Measurements from ENCODE around the gene TAF1C.

The TAF1C gene

DNA sequence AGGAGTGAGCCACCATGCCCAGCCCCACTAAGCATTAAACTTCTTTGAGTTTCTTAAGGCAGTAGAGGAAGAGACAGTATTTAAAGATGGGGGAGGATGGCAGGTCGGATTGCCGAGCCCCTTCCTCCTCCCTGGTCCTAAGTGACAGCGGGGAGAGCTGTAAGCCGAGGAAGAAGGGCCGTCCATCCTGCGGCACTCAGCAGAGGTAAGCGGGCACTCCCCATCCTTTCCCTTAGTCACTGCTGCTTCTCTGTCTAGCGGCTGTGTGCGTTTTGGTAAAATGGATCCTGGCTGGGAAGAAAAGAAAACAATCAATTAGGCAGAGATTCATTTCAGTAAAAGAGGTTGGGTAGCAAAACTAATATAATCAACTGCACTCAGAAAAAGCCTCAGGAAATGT, 27.9 kb downstream of the TAF1C start:
- no peaks in the 10 kb centered on the region for H3K9me3 ChIP-seq (ENCODE audit: control insufficient read depth, insufficient read depth, low read length)
- no peaks in the 10 kb centered on the region for H3K27me3 ChIP-seq (ENCODE audit: control insufficient read depth, insufficient read depth, low read length)
- WGBS (ENCODE audit: insufficient coverage, insufficient read length) = no CpG with 5 or more reads among the region's 9 CpGs
- DNase-seq (ENCODE audit: low read depth, low spot score) = no peak
- no peak overlapping the region for H3K27ac ChIP-seq (ENCODE audit: low read length)
- no peaks in the 10 kb centered on the region for H3K36me3 ChIP-seq (ENCODE audit: control insufficient read depth, insufficient read depth, low read length)
- no peaks in the 10 kb centered on the region for H3K4me1 ChIP-seq (ENCODE audit: control insufficient read depth, insufficient read depth, low read length)
- no peak overlapping the region for H3K4me3 ChIP-seq (ENCODE audit: low read length)

GRCh38 chr16:84156342-84156784, 30.5 kb downstream of the TAF1C start:
- Histone ChIP-seq H3K9me3 (ENCODE audit: control insufficient read depth, insufficient read depth, low read length) (no peaks in the 10 kb centered on the region), H3K4me3 (ENCODE audit: low read length) (no peak overlapping the region), H3K27ac (ENCODE audit: low read length) (no peak overlapping the region), H3K36me3 (ENCODE audit: control insufficient read depth, insufficient read depth, low read length) (no peaks in the 10 kb centered on the region), H3K27me3 (ENCODE audit: control insufficient read depth, insufficient read depth, low read length) (no peaks in the 10 kb centered on the region), H3K4me1 (ENCODE audit: control insufficient read depth, insufficient read depth, low read length) (no peaks in the 10 kb centered on the region)
- DNase-seq (ENCODE audit: low read depth, low spot score) = no peak
- no CpG with 5 or more reads among the region's 5 CpGs for WGBS (ENCODE audit: insufficient coverage, insufficient read length)

DNA sequence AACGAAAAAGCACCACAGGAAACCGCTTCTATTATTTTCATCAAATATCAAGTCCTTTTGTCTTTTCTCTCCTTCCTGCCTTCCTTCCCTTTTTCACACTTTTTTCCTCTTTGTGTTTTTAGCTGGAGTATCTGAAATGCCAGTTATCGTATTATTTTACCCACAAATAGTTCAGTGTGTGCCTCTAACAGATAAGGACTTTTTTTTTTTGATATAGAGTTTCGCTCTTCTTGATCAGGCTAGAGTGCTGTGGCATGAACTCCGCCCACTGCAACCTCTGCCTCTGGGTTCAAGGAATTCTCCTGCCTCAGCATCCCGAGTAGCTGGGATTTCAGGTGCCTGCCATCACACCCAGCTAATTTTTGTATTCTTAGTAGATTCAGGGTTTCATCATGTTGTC, 31.1 kb downstream of the TAF1C start:
- H3K9me3 ChIP-seq (ENCODE audit: control insufficient read depth, insufficient read depth, low read length) = no peaks in the 10 kb centered on the region
- no CpG with 5 or more reads among the region's 6 CpGs for WGBS (ENCODE audit: insufficient coverage, insufficient read length)
- no peaks in the 10 kb centered on the region for H3K27me3 ChIP-seq (ENCODE audit: control insufficient read depth, insufficient read depth, low read length)
- no peak for DNase-seq (ENCODE audit: low read depth, low spot score)
- H3K4me1 ChIP-seq (ENCODE audit: control insufficient read depth, insufficient read depth, low read length) = no peaks in the 10 kb centered on the region
- no peaks in the 10 kb centered on the region for H3K36me3 ChIP-seq (ENCODE audit: control insufficient read depth, insufficient read depth, low read length)
- no peak overlapping the region for H3K27ac ChIP-seq (ENCODE audit: low read length)
- no peak overlapping the region for H3K4me3 ChIP-seq (ENCODE audit: low read length)

GRCh38 chr16:84155226-84155625, 31.6 kb downstream of the TAF1C start:
- Histone ChIP-seq H3K36me3 (ENCODE audit: control insufficient read depth, insufficient read depth, low read length) (no peaks in the 10 kb centered on the region), H3K4me3 (ENCODE audit: low read length) (no peak overlapping the region), H3K27ac (ENCODE audit: low read length) (no peak overlapping the region), H3K27me3 (ENCODE audit: control insufficient read depth, insufficient read depth, low read length) (no peaks in the 10 kb centered on the region), H3K9me3 (ENCODE audit: control insufficient read depth, insufficient read depth, low read length) (no peaks in the 10 kb centered on the region), H3K4me1 (ENCODE audit: control insufficient read depth, insufficient read depth, low read length) (no peaks in the 10 kb centered on the region)
- DNase-seq (ENCODE audit: low read depth, low spot score) = no peak
- WGBS (ENCODE audit: insufficient coverage, insufficient read length) = no CpG with 5 or more reads among the region's 4 CpGs

DNA sequence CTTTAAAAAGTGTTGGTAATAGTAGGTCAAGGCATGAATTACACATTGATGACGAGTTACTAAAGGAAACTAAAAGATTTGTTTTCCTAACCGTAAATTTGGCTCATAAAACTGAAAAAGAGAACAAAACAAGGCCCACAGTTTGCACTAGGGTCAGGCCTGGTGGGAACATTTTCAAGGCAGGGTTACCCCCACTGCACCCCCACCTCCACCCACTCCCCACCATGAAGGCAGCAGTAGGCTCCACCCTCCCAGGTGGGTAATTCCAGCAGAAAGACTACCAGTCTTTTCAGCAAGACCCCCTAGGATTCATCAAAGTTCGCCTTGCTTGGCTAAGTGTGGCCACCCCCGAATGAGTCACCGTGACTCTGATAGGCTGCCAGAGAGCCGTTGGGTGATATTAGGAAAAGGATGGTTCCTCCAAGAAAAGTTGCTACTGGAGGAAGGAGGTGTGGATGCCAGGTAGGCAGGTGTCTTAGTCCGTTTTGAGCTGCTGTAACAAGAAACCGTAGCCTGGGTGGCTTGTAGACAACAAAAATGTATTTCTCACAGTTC, 33.1 kb downstream of the TAF1C start:
- Histone ChIP-seq H3K4me1 (ENCODE audit: control insufficient read depth, insufficient read depth, low read length) (no peaks in the 10 kb centered on the region), H3K36me3 (ENCODE audit: control insufficient read depth, insufficient read depth, low read length) (no peaks in the 10 kb centered on the region), H3K27me3 (ENCODE audit: control insufficient read depth, insufficient read depth, low read length) (no peaks in the 10 kb centered on the region), H3K4me3 (ENCODE audit: low read length) (no peak overlapping the region), H3K27ac (ENCODE audit: low read length) (no peak overlapping the region), H3K9me3 (ENCODE audit: control insufficient read depth, insufficient read depth, low read length) (no peaks in the 10 kb centered on the region)
- WGBS (ENCODE audit: insufficient coverage, insufficient read length) = no CpG with 5 or more reads among the region's 8 CpGs
- DNase-seq (ENCODE audit: low read depth, low spot score) = no peak

GRCh38 chr16:84150926-84151325, 35.9 kb downstream of the TAF1C start:
- Histone ChIP-seq H3K36me3 (ENCODE audit: control insufficient read depth, insufficient read depth, low read length) (no peaks in the 10 kb centered on the region), H3K9me3 (ENCODE audit: control insufficient read depth, insufficient read depth, low read length) (no peaks in the 10 kb centered on the region), H3K4me3 (ENCODE audit: low read length) (no peak overlapping the region), H3K27me3 (ENCODE audit: control insufficient read depth, insufficient read depth, low read length) (no peaks in the 10 kb centered on the region), H3K27ac (ENCODE audit: low read length) (no peak overlapping the region), H3K4me1 (ENCODE audit: control insufficient read depth, insufficient read depth, low read length) (no peaks in the 10 kb centered on the region)
- no CpG with 5 or more reads among the region's 3 CpGs for WGBS (ENCODE audit: insufficient coverage, insufficient read length)
- no peak for DNase-seq (ENCODE audit: low read depth, low spot score)

DNA sequence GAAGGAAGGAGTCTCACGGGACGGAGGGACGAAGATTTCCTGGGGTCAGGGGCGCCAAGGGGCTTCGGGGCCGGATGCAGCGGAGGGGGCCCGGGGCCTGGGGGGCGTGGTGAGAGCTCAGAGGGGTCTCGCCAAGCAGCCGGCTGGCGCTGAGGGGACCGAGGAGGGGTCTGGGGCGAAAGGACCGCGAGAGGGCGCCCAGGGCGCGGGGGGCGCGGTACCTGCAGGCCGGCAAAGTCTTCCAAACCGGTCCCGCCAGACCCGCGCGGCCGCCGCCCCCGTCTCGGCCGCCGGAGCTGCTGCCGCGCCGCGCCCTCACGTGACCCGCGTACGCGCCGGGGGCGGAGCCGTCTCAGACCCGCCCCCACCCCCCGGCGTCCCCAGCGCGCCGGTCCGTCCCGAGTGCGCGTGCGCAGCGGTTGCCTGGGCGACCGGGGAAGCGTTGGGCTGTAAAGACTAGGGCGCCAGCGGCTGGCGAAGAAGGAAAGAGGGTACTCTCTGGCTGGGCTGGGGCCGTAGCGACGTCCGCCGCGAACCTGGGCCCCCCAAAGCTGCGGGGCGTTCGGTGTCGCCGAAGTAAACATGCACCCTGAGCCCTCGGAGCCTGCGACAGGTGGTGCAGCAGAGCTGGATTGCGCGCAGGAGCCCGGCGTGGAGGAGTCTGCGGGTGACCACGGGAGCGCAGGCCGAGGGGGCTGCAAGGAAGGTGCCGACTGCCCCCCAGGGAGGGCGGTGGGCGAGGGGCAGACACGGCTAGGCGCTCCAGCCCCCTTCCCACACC, 41.8 kb downstream of the TAF1C start, which contains the start of the genes DNAAF1 and HSDL1:
TSS of gene DNAAF1 (plus strand) at position 450 of the 781 bp plus-strand sequence. CDS start at position 583, 133 bp downstream.
TSS of gene HSDL1 (minus strand) at position 319 of the 781 bp plus-strand sequence. CDS start 13,856 bp downstream, outside the sequence.
- Histone ChIP-seq H3K4me1 (ENCODE audit: control insufficient read depth, insufficient read depth, low read length) (peaks cover 2% of the 10 kb centered on the region; the same call in 1 of the 2 replicates), H3K27ac (ENCODE audit: low read length) (no peak within 1 kb of the TSS), H3K27me3 (ENCODE audit: control insufficient read depth, insufficient read depth, low read length) (no peaks in the 10 kb centered on the region), H3K36me3 (ENCODE audit: control insufficient read depth, insufficient read depth, low read length) (no peaks in the 10 kb centered on the region), H3K9me3 (ENCODE audit: control insufficient read depth, insufficient read depth, low read length) (no peaks in the 10 kb centered on the region), H3K4me3 (ENCODE audit: low read length) (peak within 1 kb of the TSS; percentile 63)
- no CpG with 5 or more reads among the region's 89 CpGs for WGBS (ENCODE audit: insufficient coverage, insufficient read length)
- peak; percentile 54 for DNase-seq (ENCODE audit: low read depth, low spot score)

DNA sequence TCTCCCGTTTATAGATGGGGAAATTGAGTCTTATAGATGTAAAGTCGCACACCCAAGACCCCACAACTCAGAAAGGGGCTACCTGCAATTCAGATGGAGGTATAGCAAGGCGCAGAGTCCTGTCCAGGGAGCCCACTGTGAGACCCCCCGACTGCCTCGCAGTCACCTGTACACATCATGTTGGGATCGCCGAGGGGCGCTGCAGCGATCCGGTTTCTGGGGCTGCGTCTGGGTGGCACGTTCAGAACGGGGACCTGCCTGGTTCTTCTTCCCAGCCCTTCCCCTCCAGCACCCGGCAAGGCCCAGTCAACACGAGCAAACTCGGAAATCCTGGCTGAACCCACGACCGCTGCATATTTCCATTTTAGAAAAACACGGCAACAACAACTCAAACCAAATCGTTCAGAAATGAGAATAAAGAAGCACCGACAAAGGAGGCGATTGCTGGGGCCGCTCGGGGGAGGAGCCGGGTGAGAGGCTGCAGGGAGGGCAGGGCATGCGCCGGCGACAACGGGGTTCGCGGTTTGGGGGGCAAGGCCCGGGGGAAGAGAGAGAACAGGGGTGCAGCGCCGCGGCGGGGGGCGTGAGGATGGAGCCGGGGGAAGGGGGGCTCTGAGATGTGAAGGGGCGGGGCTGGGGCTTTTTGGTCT, 42.5 kb downstream of the TAF1C start:
- no peaks in the 10 kb centered on the region for H3K27me3 ChIP-seq (ENCODE audit: control insufficient read depth, insufficient read depth, low read length)
- H3K36me3 ChIP-seq (ENCODE audit: control insufficient read depth, insufficient read depth, low read length) = no peaks in the 10 kb centered on the region
- no peak overlapping the region for H3K27ac ChIP-seq (ENCODE audit: low read length)
- peaks cover 3% of the 10 kb centered on the region; the same call in 1 of the 2 replicates for H3K4me1 ChIP-seq (ENCODE audit: control insufficient read depth, insufficient read depth, low read length)
- H3K9me3 ChIP-seq (ENCODE audit: control insufficient read depth, insufficient read depth, low read length) = no peaks in the 10 kb centered on the region
- peak overlapping the region; percentile 63; the same call in 1 of the 2 replicates for H3K4me3 ChIP-seq (ENCODE audit: low read length)
- no peak for DNase-seq (ENCODE audit: low read depth, low spot score)
- WGBS (ENCODE audit: insufficient coverage, insufficient read length) = no CpG with 5 or more reads among the region's 39 CpGs

GRCh38 chr16:84143784-84144199, 43.1 kb downstream of the TAF1C start:
- Histone ChIP-seq H3K27me3 (ENCODE audit: control insufficient read depth, insufficient read depth, low read length) (no peaks in the 10 kb centered on the region), H3K4me3 (ENCODE audit: low read length) (peak overlapping the region; percentile 63; the same call in 1 of the 2 replicates), H3K36me3 (ENCODE audit: control insufficient read depth, insufficient read depth, low read length) (no peaks in the 10 kb centered on the region), H3K27ac (ENCODE audit: low read length) (no peak overlapping the region), H3K9me3 (ENCODE audit: control insufficient read depth, insufficient read depth, low read length) (no peaks in the 10 kb centered on the region), H3K4me1 (ENCODE audit: control insufficient read depth, insufficient read depth, low read length) (peaks cover 4% of the 10 kb centered on the region; the same call in 1 of the 2 replicates)
- WGBS (ENCODE audit: insufficient coverage, insufficient read length) = no CpG with 5 or more reads among the region's 13 CpGs
- DNase-seq (ENCODE audit: low read depth, low spot score) = no peak

GRCh38 chr16:84143081-84143480, 43.8 kb downstream of the TAF1C start:
- no peak for DNase-seq (ENCODE audit: low read depth, low spot score)
- H3K27me3 ChIP-seq (ENCODE audit: control insufficient read depth, insufficient read depth, low read length) = no peaks in the 10 kb centered on the region
- no peaks in the 10 kb centered on the region for H3K9me3 ChIP-seq (ENCODE audit: control insufficient read depth, insufficient read depth, low read length)
- no peak overlapping the region for H3K4me3 ChIP-seq (ENCODE audit: low read length)
- H3K27ac ChIP-seq (ENCODE audit: low read length) = no peak overlapping the region
- no peaks in the 10 kb centered on the region for H3K36me3 ChIP-seq (ENCODE audit: control insufficient read depth, insufficient read depth, low read length)
- no CpG with 5 or more reads among the region's 1 CpG for WGBS (ENCODE audit: insufficient coverage, insufficient read length)
- H3K4me1 ChIP-seq (ENCODE audit: control insufficient read depth, insufficient read depth, low read length) = peaks cover 4% of the 10 kb centered on the region; the same call in 1 of the 2 replicates

Measured in iPS DF 6.9 (cell line).